ENCODE measurements around the gene GP2.

The GP2 gene

GRCh38 chr16:20308801-20309590 is 18.3 kb downstream of the GP2 start:
- no peak overlapping the region for H3K27ac ChIP-seq
- DNase-seq (ENCODE audit: low read depth, low spot score): no peak

- no peak for DNase-seq (ENCODE audit: low read depth, low spot score)
- no peak overlapping the region for H3K27ac ChIP-seq
Observed at GRCh38 chr16:20308266-20308665, 19.0 kb downstream of the GP2 start.

- H3K27ac ChIP-seq: no peak overlapping the region
- DNase-seq (ENCODE audit: low read depth, low spot score): no peak
Observed at GRCh38 chr16:20307791-20308190, 19.5 kb downstream of the GP2 start.

GRCh38 chr16:20307240-20307671 is 20.1 kb downstream of the GP2 start:
- H3K27ac ChIP-seq: no peak overlapping the region
- DNase-seq (ENCODE audit: low read depth, low spot score): no peak

GRCh38 chr16:20306401-20306800 is 20.9 kb downstream of the GP2 start:
- H3K27ac ChIP-seq: no peak overlapping the region
- no peak for DNase-seq (ENCODE audit: low read depth, low spot score)

- no peak for DNase-seq (ENCODE audit: low read depth, low spot score)
Observed at GRCh38 chr16:20303012-20303411, 24.3 kb downstream of the GP2 start.

GRCh38 chr16:20302389-20302788 is 24.9 kb downstream of the GP2 start:
- no peak overlapping the region for H3K27ac ChIP-seq
- no peak for DNase-seq (ENCODE audit: low read depth, low spot score)

More at GRCh38 chr16:20303012-20303411, 24.3 kb downstream of the GP2 start:
- no peak overlapping the region for H3K27ac ChIP-seq

- H3K27ac ChIP-seq: no peak overlapping the region
- DNase-seq (ENCODE audit: low read depth, low spot score): no peak
Observed at GRCh38 chr16:20301840-20302239, 25.5 kb downstream of the GP2 start.

- no peak overlapping the region for H3K27ac ChIP-seq
- DNase-seq (ENCODE audit: low read depth, low spot score): no peak
Observed at GRCh38 chr16:20300312-20301097, 26.8 kb downstream of the GP2 start.

- no peak for DNase-seq (ENCODE audit: low read depth, low spot score)
- H3K27ac ChIP-seq: no peak overlapping the region
Observed at GRCh38 chr16:20298452-20298851, 28.9 kb downstream of the GP2 start.

- no peak for DNase-seq (ENCODE audit: low read depth, low spot score)
Observed at GRCh38 chr16:20291208-20292206, 35.8 kb downstream of the GP2 start.

GRCh38 chr16:20289571-20289970 is 37.7 kb downstream of the GP2 start:
- H3K27ac ChIP-seq: no peak overlapping the region
- DNase-seq (ENCODE audit: low read depth, low spot score): no peak

More at GRCh38 chr16:20291208-20292206, 35.8 kb downstream of the GP2 start:
- no peak overlapping the region for H3K27ac ChIP-seq

GRCh38 chr16:20285993-20286499 is 41.3 kb downstream of the GP2 start:
- no peak for DNase-seq (ENCODE audit: low read depth, low spot score)
- no peak overlapping the region for H3K27ac ChIP-seq

GRCh38 chr16:20280259-20280658 is 47.1 kb downstream of the GP2 start:
- DNase-seq (ENCODE audit: low read depth, low spot score): no peak
- H3K27ac ChIP-seq: no peak overlapping the region

GRCh38 chr16:20271893-20272292 is 55.4 kb downstream of the GP2 start:
- DNase-seq (ENCODE audit: low read depth, low spot score): no peak
- no peak overlapping the region for H3K27ac ChIP-seq

- DNase-seq (ENCODE audit: low read depth, low spot score): no peak
- no peak overlapping the region for H3K27ac ChIP-seq
Observed at GRCh38 chr16:20268409-20268808, 58.9 kb downstream of the GP2 start.

GRCh38 chr16:20265019-20265418 is 62.3 kb downstream of the GP2 start:
- DNase-seq (ENCODE audit: low read depth, low spot score): no peak
- H3K27ac ChIP-seq: no peak overlapping the region

GRCh38 chr16:20263138-20263855 is 64.0 kb downstream of the GP2 start:
- no peak overlapping the region for H3K27ac ChIP-seq
- DNase-seq (ENCODE audit: low read depth, low spot score): no peak

GRCh38 chr16:20262248-20262647 is 65.1 kb downstream of the GP2 start:
- DNase-seq (ENCODE audit: low read depth, low spot score): no peak
- no peak overlapping the region for H3K27ac ChIP-seq
